Thymus (tissue), 14 donors: Measurements from ENCODE around the gene ETFDH. TPM values are rescaled to one million over a fixed set of nuclear protein-coding genes. Genes with fewer than 3 reads are reported as not detected.

Experiments used
- DNase-seq, 9 donors: peaks; one replicate each; pipeline ENCODE4 v3.0.0-alpha.2; 2013; ENCODE audit warnings: low spot score in 9 of 9, low read depth in 6 of 9, missing footprints in 1 of 9
- H3K27ac ChIP-seq, 2 donors: one replicate each; pipeline ENCODE4 v1.5.1; 2013; ENCODE audit warnings: control low read depth in 1 of 2, low read depth in 1 of 2, low read length in 1 of 2, mild to moderate bottlenecking in 1 of 2, moderate library complexity in 1 of 2
- H3K27me3 ChIP-seq, 2 donors: one replicate each; pipeline ENCODE4 v1.5.1; 2013; ENCODE audit warnings: low read length in 1 of 2; ENCODE audit not compliant: control insufficient read depth in 2 of 2, insufficient read depth in 1 of 2
- H3K36me3 ChIP-seq, 2 donors: one replicate each; pipeline ENCODE4 v1.5.1; 2013; ENCODE audit warnings: low read length in 1 of 2, mild to moderate bottlenecking in 1 of 2, moderate library complexity in 1 of 2; ENCODE audit not compliant: control insufficient read depth in 2 of 2, insufficient read depth in 2 of 2
- H3K4me1 ChIP-seq, 2 donors: one replicate each; pipeline ENCODE4 v1.5.1; 2013; ENCODE audit warnings: low read length in 2 of 2; ENCODE audit not compliant: control insufficient read depth in 2 of 2, insufficient read depth in 2 of 2
- H3K4me3 ChIP-seq, 2 donors: one replicate each; pipeline ENCODE4 v1.5.1; 2013; ENCODE audit warnings: low read length in 2 of 2, control low read depth in 1 of 2, mild to moderate bottlenecking in 1 of 2
- H3K9me3 ChIP-seq, 2 donors: one replicate each; pipeline ENCODE4 v1.5.1; 2013; ENCODE audit warnings: low read length in 1 of 2, mild to moderate bottlenecking in 1 of 2; ENCODE audit not compliant: control insufficient read depth in 2 of 2, insufficient read depth in 1 of 2
- WGBS: extraction: QIAGEN DNeasy Blood & Tissue Kit; methylation state at CpG from one replicate; pipeline ENCODE4 v1.1.7; 2013; 5-methylcytosine and 5-hydroxymethylcytosine counted together
- long read RNA-seq, 10 donors: transcript quantifications; one replicate each; lab custom pipeline, GENCODE V29; 2026
- polyA plus RNA-seq: library from polyadenylated mRNA; stranded (reverse); fragments of 200-250 nt; gene quantifications from one replicate; pipeline ENCODE4 v1.2.3, GENCODE V29; 2013
- total RNA-seq: library from RNA; stranded (reverse); fragments of 120-200 nt; gene quantifications from one replicate; pipeline ENCODE4 v1.2.4, GENCODE V29; 2013
- donor health status: healthy.

ETFDH gene
- total RNA-seq (18.0 TPM), polyA plus RNA-seq (24.8 TPM)
- long read RNA-seq, donor 1, partial matches to known transcripts = 0 of 2 reads
- long read RNA-seq, donor 1, other reads (novel, unspliced or antisense) = 0 of 2 reads
- long read RNA-seq, donor 2 = 0 reads
- long read RNA-seq, donor 3, transcript ETFDH-206 (13 exons, 3,282 nt) = major isoform, 9 of 105 reads
- long read RNA-seq, donor 3, partial matches to known transcripts = 60 of 105 reads
- long read RNA-seq, donor 3, other reads (novel, unspliced or antisense) = 36 of 105 reads
- long read RNA-seq, donor 4, partial matches to known transcripts = 21 of 57 reads
- long read RNA-seq, donor 4, other reads (novel, unspliced or antisense) = 35 of 57 reads
- long read RNA-seq, donor 5, transcript ETFDH-206 (13 exons, 3,282 nt) = major isoform, 5 of 211 reads
- long read RNA-seq, donor 5, partial matches to known transcripts = 164 of 211 reads
- long read RNA-seq, donor 5, other reads (novel, unspliced or antisense) = 41 of 211 reads
- long read RNA-seq, donor 6, partial matches to known transcripts = 55 of 61 reads
- long read RNA-seq, donor 6, other reads (novel, unspliced or antisense) = 0 of 61 reads
- long read RNA-seq, donor 7, partial matches to known transcripts = 16 of 61 reads
- long read RNA-seq, donor 7, other reads (novel, unspliced or antisense) = 41 of 61 reads
- long read RNA-seq, donor 8, partial matches to known transcripts = 14 of 15 reads
- long read RNA-seq, donor 8, other reads (novel, unspliced or antisense) = 0 of 15 reads
- long read RNA-seq, donor 9, partial matches to known transcripts = 64 of 65 reads
- long read RNA-seq, donor 9, other reads (novel, unspliced or antisense) = 0 of 65 reads
- long read RNA-seq, donor 10, transcript ETFDH-206 (13 exons, 3,282 nt) = major isoform, 5 of 53 reads
- long read RNA-seq, donor 10, partial matches to known transcripts = 26 of 53 reads
- long read RNA-seq, donor 10, other reads (novel, unspliced or antisense) = 21 of 53 reads

DNA sequence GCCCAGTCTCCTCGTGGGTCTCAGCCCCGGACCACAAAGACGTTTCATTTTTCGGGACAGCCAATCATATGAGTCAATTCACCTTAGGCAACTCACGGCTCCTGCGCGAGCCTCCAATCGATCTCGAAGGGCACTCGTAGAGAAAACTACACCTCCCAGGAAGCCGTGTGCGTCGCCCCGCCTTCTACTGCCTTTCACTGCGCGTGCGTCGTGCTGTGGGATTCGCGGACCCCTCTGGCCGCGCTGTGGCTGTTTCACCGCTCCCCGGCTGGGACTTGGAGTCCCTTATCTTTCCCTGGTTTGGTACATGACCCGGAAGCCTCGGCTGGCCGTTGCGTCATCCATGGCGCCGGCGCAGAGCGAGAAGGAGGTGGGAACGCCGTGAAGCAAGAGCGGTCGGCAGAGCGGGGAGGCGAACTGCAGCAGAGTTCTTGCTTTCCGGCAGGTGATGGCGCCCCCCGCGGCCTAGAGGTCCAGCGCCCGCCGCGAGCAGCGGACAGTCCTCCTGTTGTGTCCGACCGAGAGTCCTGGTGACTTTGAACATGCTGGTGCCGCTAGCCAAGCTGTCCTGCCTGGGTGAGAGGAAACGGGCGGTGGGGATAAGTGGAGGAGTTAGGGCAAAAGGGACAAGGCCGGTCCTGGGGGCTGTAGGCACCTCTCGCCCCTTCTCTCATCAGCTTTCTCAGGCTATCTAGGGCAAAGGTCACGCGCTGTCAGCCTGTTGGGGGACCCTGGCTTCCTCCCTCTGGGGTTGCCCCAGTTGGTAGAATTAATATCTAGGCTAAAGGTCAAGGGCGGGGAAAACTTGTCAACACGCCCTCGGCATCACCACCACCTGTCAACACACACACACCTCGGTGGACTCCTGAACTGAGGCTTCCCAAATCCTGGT is at the start of gene ETFDH:
TSS of gene ETFDH (plus strand) at position 382 of the 892 bp plus-strand sequence. CDS start at position 543, 161 bp downstream.
- WGBS = under 1% methylated on average over 60 of the region's 60 CpGs
- Histone ChIP-seq H3K9me3 (no peaks in the 10 kb centered on the region), H3K36me3 (no peaks in the 10 kb centered on the region), H3K27me3 (no peaks in the 10 kb centered on the region), H3K4me1 (peaks cover 5 to 17% of the 10 kb centered on the region in 2 donors), H3K27ac (peak within 1 kb of the TSS; percentile 97 to 98), H3K4me3 (peak within 1 kb of the TSS; percentile 83 to 95)
- peak; percentile 95 to 99 (median 98) for DNase-seq

DNA sequence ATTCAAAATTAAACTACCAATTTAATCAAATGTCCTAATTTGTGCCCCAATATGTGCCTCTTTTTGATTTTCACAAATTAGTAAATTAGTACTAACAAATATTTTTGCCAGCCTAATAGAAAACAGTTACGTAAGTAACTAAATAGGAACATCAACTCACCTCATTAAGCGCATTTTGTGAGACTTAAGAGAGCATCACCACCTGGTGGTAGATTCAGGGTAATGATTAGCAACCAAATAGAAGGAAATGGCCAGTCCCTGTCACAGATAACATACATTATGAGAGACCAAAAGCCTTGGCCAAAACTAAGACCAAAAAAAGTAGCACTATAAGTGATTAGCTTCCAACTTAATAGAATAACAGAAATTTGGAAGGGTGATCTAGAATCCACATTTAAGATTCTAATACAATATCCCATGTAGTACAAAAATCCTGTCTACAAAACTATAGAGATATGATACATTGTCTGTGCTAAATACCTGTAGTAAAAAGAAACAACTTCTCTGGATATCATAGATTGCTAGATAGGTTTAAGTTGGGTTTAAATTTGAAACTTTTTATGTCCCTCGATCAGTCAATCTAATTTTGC is 47.1 kb upstream of the ETFDH start:
- 66% methylated on average over 3 of the region's 3 CpGs for WGBS
- Histone ChIP-seq H3K36me3 (no peaks in the 10 kb centered on the region), H3K27ac (no peak overlapping the region), H3K4me3 (no peak overlapping the region), H3K9me3 (no peaks in the 10 kb centered on the region), H3K27me3 (no peaks in the 10 kb centered on the region), H3K4me1 (no peaks in the 10 kb centered on the region)
- peak in 2 of 9 donors; percentile 1 to 23 for DNase-seq

DNA sequence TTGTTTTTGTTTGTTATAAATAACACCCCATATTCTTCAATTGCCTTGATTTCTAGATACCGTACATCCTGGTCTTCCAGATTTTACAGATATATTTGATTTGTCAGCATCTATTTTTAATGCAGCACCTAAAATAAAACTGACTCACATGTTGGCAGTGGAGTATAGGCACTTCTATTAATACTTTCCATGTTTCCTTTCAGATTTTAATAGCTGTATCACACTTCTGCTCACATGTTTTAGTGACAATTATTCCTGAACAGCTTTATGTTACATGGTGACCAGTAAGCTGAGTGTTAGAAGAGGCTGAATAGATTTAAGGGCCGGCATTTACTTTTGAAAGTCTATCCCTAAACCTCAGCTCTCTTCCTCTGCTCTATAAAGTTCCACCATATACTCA is 46.6 kb upstream of the ETFDH start:
- WGBS = 92% methylated on average over 2 of the region's 2 CpGs
- Histone ChIP-seq H3K4me3 (no peak overlapping the region), H3K9me3 (no peaks in the 10 kb centered on the region), H3K36me3 (no peaks in the 10 kb centered on the region), H3K4me1 (no peaks in the 10 kb centered on the region), H3K27ac (no peak overlapping the region), H3K27me3 (no peaks in the 10 kb centered on the region)
- DNase-seq = no peak

GRCh38 chr4:158630893-158631292 is 41.2 kb upstream of the ETFDH start:
- H3K4me3 ChIP-seq = no peak overlapping the region
- WGBS = 82% methylated on average over 1 of the region's 1 CpG
- H3K9me3 ChIP-seq = no peaks in the 10 kb centered on the region
- H3K36me3 ChIP-seq = no peaks in the 10 kb centered on the region
- no peaks in the 10 kb centered on the region for H3K4me1 ChIP-seq
- H3K27ac ChIP-seq = no peak overlapping the region
- H3K27me3 ChIP-seq = no peaks in the 10 kb centered on the region
- no peak for DNase-seq

DNA sequence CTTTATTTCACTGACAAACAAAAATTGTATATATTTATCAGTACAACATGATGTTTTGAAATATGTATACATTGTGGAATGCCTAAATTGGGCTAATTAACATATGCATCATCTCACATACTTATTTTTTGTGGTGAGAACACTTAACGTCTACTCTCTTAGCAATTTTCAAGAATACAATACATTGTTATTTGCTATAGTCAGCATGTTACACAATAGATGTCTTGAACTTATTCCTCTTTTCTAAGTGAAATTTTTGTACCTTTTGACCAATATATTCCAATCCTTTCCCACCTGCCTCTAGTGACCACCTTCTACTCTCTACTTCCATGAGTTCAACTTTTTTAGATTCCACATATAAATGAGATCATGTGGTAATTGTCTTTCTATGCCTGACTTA is 35.5 kb upstream of the ETFDH start:
- 95% methylated on average over 1 of the region's 1 CpG for WGBS
- Histone ChIP-seq H3K36me3 (no peaks in the 10 kb centered on the region), H3K27ac (no peak overlapping the region), H3K27me3 (no peaks in the 10 kb centered on the region), H3K4me3 (no peak overlapping the region), H3K4me1 (no peaks in the 10 kb centered on the region), H3K9me3 (no peaks in the 10 kb centered on the region)
- no peak for DNase-seq

- no peaks in the 10 kb centered on the region for H3K9me3 ChIP-seq
- H3K4me1 ChIP-seq = no peaks in the 10 kb centered on the region
- H3K36me3 ChIP-seq = no peaks in the 10 kb centered on the region
- 92% methylated on average over 5 of the region's 5 CpGs for WGBS
- H3K4me3 ChIP-seq = no peak overlapping the region
- no peak for DNase-seq
- no peak overlapping the region for H3K27ac ChIP-seq
- no peaks in the 10 kb centered on the region for H3K27me3 ChIP-seq
These were observed 27.7 kb upstream of the ETFDH start for GRCh38 chr4:158644356-158644755.

- H3K4me1 ChIP-seq = no peaks in the 10 kb centered on the region
- no peaks in the 10 kb centered on the region for H3K9me3 ChIP-seq
- DNase-seq = no peak
- H3K27me3 ChIP-seq = no peaks in the 10 kb centered on the region
- H3K4me3 ChIP-seq = no peak overlapping the region
- WGBS = 93% methylated on average over 3 of the region's 3 CpGs
- no peaks in the 10 kb centered on the region for H3K36me3 ChIP-seq
- H3K27ac ChIP-seq = no peak overlapping the region
These were observed 27.3 kb upstream of the ETFDH start for GRCh38 chr4:158644760-158645159.

GRCh38 chr4:158649111-158649680 is 22.9 kb upstream of the ETFDH start:
- Histone ChIP-seq H3K36me3 (no peaks in the 10 kb centered on the region), H3K27ac (no peak overlapping the region), H3K9me3 (no peaks in the 10 kb centered on the region), H3K27me3 (no peaks in the 10 kb centered on the region), H3K4me3 (no peak overlapping the region), H3K4me1 (no peaks in the 10 kb centered on the region)
- WGBS = 94% methylated on average over 4 of the region's 4 CpGs
- no peak for DNase-seq
